Dedifferentiated amniotic fluid mesenchymal stem cell (primary cell): ENCODE results near the gene USP4.
"Not testable (repeated sequence)": the region's sequence is repeated elsewhere in the genome, so short reads cannot be mapped to it uniquely, and the experiment has no call there.

Experiments used
- DNase-seq: peaks from one replicate; pipeline ENCODE4 v3.0.0-alpha.2; 2016; ENCODE audit errors: extremely low spot score

The USP4 gene

GRCh38 chr3:49352281-49352680, 12.4 kb upstream of the USP4 start:
- no peak for DNase-seq

DNA sequence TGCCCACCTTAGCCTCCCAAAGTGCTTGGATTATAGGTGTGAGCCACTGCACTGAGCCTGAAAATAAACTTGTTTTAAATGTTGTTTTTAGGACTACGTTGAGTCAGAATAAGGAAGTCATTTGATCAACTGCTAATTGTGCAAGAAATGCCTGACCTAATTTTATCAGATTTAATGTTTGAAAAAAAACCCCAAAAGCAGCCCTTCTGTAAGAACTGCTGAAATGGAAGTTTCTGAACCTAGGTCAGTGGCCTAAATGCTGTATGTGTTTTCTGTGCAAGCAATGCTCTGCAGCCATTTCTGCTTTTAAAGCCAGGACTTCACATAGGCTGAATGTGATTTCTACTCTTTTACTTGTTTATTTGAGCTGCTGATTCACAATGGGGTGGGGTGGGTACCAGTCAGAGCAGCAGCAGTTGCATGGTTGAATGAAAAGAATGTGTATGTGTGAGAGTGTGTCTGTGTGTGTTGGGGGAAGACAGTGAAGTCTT, 11.7 kb upstream of the USP4 start:
- DNase-seq, result peak; percentile 91

DNA sequence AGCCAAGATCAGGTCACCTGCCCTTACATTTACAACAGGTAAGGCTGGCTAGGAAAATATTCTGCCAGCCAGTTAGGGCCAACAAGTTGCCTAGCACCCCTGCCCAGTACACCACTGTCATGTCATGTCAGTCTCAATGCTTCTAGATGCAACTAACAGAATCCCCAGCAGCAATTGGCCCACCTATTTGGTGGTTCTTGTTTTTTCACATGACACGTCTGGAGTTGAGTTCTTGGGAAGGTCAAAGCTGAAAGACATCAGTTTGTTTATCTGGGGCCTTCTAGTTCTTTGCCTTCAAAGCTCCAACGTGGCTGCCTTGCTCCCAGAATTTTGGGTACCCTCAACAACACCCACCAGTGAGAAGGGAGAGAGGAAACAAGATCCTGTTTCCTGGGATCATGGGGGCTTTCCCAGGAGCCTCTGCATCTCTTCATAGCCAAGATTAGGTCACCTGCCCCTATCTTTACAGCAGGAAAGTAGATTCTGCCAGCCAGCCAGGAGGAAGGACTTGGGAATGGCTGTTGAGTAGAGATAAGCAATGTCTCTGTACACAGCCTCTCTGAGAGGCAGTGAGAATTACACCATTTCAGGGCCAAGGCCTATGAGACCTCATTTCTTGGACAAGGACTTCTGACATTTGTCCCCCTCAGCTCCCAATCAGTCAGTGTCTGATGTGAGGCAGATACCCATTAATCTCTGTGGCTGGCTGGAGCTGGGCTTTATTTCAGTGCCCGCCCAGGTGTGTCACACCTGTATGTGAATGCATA, 9.7 kb upstream of the USP4 start:
- no peak for DNase-seq

DNA sequence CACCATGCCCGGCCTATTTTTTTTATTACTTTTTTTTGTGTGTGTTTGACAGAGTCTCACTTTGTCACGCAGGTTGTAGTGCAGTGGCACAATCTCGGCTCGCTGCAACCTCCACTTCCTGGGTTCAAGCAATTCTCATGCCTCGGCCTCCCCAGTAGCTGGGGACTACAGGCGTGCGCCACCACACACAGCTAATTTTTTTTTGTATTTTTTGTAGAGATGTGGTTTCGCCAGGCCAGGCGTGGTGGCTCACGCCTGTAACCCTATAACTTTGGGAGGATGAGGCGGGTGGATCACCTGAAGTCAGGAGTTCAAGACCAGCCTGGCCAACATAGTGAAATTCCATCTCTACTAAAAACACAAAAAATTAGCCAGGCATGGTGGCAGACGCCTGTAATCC, 8.5 kb upstream of the USP4 start:
- DNase-seq, result not testable (repeated sequence)

DNA sequence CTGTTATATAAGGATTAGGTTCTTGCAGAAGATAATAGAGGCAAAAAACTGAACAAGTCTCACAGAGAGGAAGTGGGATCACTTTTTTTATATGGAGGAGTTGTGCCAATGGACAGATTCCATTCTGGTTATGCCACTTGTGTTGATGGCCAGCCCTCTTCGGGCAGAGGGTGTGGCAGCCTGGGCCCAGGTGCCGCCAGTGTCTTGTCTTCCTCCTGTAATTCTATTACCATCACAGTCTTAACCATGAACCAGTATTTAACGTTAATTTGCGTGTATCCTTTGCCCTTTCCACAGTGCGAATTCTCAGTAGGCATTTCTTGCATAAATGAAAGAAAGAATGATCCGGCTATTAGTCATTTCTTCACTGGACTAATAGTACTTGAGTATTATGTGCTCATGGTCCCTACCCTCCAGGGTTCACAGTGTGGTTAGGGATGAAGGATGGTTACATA, 7.0 kb upstream of the USP4 start:
- DNase-seq, result peak; percentile 26

- no peak for DNase-seq
Observed at GRCh38 chr3:49343163-49343562, 3.3 kb upstream of the USP4 start.

GRCh38 chr3:49341996-49342395, 2.1 kb upstream of the USP4 start:
- DNase-seq, result no peak

DNA sequence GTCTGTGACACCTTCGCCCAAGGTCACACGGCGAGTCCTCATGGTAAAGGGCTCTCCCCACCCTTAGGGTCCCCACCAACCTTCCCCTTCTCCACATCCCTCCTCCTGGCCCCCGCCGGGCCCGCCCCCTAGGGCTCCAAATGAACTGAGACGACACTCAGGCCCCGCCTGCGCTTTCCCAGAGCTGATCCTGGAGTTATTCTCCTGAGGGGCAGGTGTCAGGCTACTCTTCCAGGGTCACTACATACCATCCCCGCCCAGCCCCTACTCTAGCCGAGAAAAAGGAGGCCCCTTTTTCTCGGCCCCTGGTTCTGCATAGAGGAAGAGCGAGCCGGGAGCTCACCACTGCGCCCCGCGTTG, 292 bp downstream of the USP4 start:
- no peak for DNase-seq

GRCh38 chr3:49333916-49334633, 5.8 kb downstream of the USP4 start:
- no peak for DNase-seq

- no peak for DNase-seq
Observed at GRCh38 chr3:49333091-49333490, 6.8 kb downstream of the USP4 start.

DNA sequence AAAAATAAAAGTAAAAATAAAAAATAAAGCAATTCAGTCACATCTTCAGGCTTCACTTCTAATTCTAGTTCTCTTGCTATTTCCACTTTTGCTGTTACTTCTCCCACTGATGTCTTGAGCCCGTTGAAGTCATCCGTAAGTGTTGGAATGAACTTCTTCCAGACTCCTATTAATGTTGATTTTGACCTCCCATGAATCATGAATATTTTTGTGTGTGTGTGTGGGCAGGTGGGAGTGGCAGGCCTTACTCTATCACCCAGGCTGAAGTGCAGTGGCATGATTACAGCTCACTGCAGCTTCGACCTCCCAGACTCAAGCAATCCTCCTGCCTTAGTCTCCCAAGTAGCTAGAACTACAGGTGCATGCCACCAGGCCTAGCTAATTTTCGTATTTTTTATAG, 10.7 kb downstream of the USP4 start:
- no peak for DNase-seq

DNA sequence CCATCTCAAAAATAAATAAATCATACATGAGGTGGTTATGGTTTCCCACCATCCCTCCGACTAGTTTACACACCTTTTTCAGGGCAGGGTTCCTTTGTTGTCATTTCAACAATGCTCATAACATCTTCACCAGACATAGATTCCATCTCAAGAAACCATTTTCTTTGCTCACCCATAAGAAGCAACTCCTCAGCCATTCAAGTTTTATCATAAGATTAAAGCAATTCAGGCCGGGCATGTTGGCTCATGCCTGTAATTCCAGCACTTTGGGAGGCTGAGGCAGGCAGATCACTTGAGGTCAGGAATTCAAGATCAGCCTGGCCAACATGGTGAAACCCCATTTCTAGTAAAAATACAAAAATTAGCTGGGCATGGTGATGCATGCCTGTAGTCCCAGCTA, 11.5 kb downstream of the USP4 start:
- not testable (repeated sequence) for DNase-seq

DNA sequence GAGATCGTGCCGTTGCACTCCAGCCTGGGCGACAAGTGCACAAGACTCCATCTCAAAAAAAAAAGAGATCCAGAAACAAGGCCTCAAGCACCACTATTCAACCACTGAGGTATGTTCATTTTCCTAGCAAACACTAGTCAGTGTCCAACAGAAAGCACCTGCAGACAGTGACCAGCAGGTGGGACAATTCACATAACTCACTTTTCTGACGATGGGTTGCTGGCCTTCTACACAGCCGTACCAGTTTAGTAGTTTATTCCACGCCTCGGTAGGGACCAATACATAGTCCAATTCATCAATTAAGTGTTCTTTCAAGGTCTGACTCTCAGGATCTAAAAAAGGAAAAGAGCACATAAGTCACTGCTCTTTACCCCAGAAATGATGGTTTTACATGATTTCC, 12.4 kb downstream of the USP4 start:
- DNase-seq, result no peak

GRCh38 chr3:49324768-49325167, 15.1 kb downstream of the USP4 start:
- DNase-seq, result no peak

GRCh38 chr3:49316696-49317457, 23.0 kb downstream of the USP4 start:
- no peak for DNase-seq

DNA sequence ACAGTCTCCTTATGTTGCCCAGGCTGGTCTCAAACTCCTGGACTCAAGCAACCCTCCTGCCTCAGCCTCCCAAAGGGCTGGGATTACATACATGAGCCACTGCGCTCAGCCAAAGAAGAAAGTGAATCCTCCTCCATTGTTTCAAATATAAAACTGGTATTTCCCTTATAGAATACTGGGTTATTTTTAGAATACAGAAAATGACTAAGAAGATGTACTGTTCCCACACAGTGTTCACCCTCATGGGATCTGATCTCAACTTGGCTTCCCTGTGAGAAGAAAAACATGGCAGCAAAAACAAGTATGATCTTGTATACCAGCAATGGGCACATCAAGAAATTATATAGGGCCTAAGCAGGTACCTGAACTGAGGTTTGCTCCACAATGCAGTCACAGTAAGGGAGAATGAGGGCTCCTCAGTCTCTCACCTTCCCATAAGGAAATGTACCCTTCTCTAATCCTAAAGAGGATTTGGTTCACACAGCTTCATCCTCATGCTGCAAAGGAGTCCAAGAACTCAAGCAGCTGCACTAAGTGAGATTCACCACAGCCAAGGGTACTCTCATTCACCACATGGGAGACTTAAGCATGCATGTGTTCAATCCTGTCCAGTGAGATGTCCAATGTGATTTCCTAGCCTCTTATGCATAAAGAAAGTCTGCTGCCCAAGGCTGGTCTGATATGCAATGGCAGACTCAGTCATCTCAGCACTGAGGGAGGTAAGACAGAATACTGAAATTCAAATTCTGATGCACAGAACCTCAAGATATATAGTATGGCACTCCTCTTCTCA, 25.8 kb downstream of the USP4 start:
- DNase-seq, result no peak

- DNase-seq, result no peak
Observed at GRCh38 chr3:49311283-49311682, 28.6 kb downstream of the USP4 start.

DNA sequence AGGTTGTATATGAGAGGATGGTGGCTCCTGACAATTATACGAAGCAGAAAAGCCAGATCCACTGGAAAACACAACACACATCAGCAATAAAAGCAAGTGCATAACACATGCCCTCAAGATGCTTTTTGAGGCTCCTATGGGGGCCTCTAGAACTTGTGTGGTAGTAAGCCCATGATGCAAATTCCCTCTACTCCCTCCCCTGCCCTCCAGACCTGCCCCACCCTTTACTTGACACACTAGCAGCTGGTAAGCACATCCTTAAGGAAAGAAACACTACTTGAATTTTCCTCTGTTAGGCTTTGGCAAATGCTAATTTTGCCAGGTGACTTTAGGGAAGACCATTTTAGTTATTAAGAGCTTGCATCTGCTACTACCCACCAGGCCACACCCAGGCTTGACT, 29.2 kb downstream of the USP4 start:
- no peak for DNase-seq

DNA sequence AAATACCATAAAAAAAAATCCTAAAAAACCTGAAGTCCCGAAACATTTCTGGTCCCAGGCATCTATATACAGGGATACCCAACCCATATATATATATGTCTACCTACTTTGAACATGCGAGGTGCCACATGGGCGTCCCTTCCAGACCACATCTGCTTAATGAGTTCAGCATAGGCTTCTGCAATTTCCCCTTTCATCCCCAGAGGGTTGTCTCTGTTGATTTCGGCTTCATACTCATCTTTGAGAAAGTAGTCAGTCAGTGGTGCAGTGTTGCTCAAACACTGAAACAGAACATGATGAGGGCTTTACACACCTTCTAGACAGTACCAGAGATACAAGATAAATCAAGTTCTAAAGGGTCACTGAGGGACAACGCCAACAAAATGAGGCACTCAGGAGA, 34.2 kb downstream of the USP4 start:
- DNase-seq, result no peak

GRCh38 chr3:49302613-49303012, 37.2 kb downstream of the USP4 start:
- DNase-seq, result no peak

GRCh38 chr3:49300595-49300994, 39.3 kb downstream of the USP4 start:
- DNase-seq, result no peak

- no peak for DNase-seq
Observed at GRCh38 chr3:49298511-49298910, 41.3 kb downstream of the USP4 start.
